Measurements from ENCODE around the gene KDM4C. TPM values are rescaled to one million over a fixed set of nuclear protein-coding genes. Genes with fewer than 3 reads are reported as not detected.
"Not testable (repeated sequence)": the region's sequence is repeated elsewhere in the genome, so short reads cannot be mapped to it uniquely, and the experiment has no call there.

KDM4C gene
- total RNA-seq, 1 experiment from 2014 or later: 7.1 TPM

- CTCF ChIA-PET: interaction anchor here (0.6 kb wide), 1 partner anchor 206 kb away, joined by 14 read pairs; no protein-coding TSS in a partner anchor
- no peak for TF ChIP-seq CTCF (IDR thresholded peaks at IDR 0.05)
- ATAC-seq (no peak), DNase-seq (ENCODE audit: low read depth, low spot score) (no peak)
- H3K36me3 ChIP-seq (ENCODE audit: control insufficient read depth, insufficient read depth, low read length): no peaks in the 10 kb centered on the region
- intact Hi-C loops (cut with micrococcal nuclease; ENCODE audit: unreplicated experiment) (no loop called here), in situ Hi-C loops (cut with HindIII; ENCODE audit: low pct_unique_long_range_greater_than_20kb, low sequenced_read_pairs) (no loop called here)
- no peaks in the 10 kb centered on the region for H3K9me3 ChIP-seq (ENCODE audit: control insufficient read depth, insufficient read depth, low read depth, low read length)
- no peaks in the 10 kb centered on the region for H3K4me1 ChIP-seq (ENCODE audit: control insufficient read depth, insufficient read depth, low read length)
- no peak overlapping the region for H3K27ac ChIP-seq (ENCODE audit: low read length)
- H3K4me3 ChIP-seq (ENCODE audit: low read depth in 2 of 2, low read length in 2 of 2): no peak overlapping the region
- no peaks in the 10 kb centered on the region for H3K27me3 ChIP-seq (ENCODE audit: control insufficient read depth, insufficient read depth, low read length)
- BruUV-seq (replicated peaks): no TSS peak
- POLR2A ChIA-PET: no interaction called here
These were observed 270.2 kb downstream of the KDM4C start for GRCh38 chr9:7027996-7028395.

DNA sequence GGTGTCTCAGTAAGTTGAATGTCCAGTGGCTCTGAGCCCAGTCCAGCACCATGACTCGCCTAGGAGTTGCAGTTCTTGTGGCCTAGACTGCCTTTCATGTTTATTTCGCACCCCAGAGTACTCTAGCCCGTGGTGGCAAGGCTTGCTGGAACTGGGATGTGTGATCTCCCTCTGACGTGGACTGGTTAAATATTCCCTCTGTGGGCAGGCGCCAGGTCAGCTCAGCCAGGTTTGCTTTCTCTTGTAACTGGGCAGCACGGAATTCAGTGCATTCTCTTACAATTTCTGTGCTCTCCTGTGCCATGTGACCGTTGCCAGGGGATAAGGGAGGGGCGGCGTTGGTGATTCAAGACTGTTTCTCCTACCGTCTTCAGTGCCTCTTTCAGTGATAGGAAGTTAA lies 270.8 kb downstream of the KDM4C start:
- H3K36me3 ChIP-seq (ENCODE audit: control insufficient read depth, insufficient read depth, low read length): no peaks in the 10 kb centered on the region
- POLR2A ChIA-PET: no interaction called here
- intact Hi-C loops (cut with micrococcal nuclease; ENCODE audit: unreplicated experiment) (no loop called here), in situ Hi-C loops (cut with HindIII; ENCODE audit: low pct_unique_long_range_greater_than_20kb, low sequenced_read_pairs) (no loop called here)
- ATAC-seq (no peak), DNase-seq (ENCODE audit: low read depth, low spot score) (no peak)
- TF ChIP-seq SIN3A (IDR thresholded peaks at IDR 0.05; ENCODE audit: borderline replicate concordance, insufficient read depth, low read depth, low read length): no peak
- TF ChIP-seq POLR2AphosphoS5 (IDR thresholded peaks at IDR 0.05; ENCODE audit: low read depth, low read length): no peak
- no peak for TF ChIP-seq TCF7L2 (IDR thresholded peaks at IDR 0.05; ENCODE audit: low read depth, low read length)
- no peak for TF ChIP-seq CTCF (IDR thresholded peaks at IDR 0.05)
- no peak for TF ChIP-seq REST (IDR thresholded peaks at IDR 0.05; ENCODE audit: insufficient read depth in 1 of 2, low read depth in 2 of 2, low read length in 1 of 2)
- no TSS peak for BruUV-seq (replicated peaks)
- no peaks in the 10 kb centered on the region for H3K4me1 ChIP-seq (ENCODE audit: control insufficient read depth, insufficient read depth, low read length)
- H3K9me3 ChIP-seq (ENCODE audit: control insufficient read depth, insufficient read depth, low read depth, low read length): no peaks in the 10 kb centered on the region
- CTCF ChIA-PET: interaction anchor here (0.6 kb wide), 1 partner anchor 205 kb away, joined by 14 read pairs; no protein-coding TSS in a partner anchor
- no peak overlapping the region for H3K27ac ChIP-seq (ENCODE audit: low read length)
- H3K4me3 ChIP-seq (ENCODE audit: low read depth in 2 of 2, low read length in 2 of 2): no peak overlapping the region
- no peaks in the 10 kb centered on the region for H3K27me3 ChIP-seq (ENCODE audit: control insufficient read depth, insufficient read depth, low read length)

GRCh38 chr9:7030943-7031342 lies 273.2 kb downstream of the KDM4C start:
- H3K27me3 ChIP-seq (ENCODE audit: control insufficient read depth, insufficient read depth, low read length); CTCF ChIA-PET; H3K36me3 ChIP-seq (ENCODE audit: control insufficient read depth, insufficient read depth, low read length); DNase-seq (ENCODE audit: low read depth, low spot score); BruUV-seq (replicated peaks); POLR2A ChIA-PET; intact Hi-C loops (cut with micrococcal nuclease; ENCODE audit: unreplicated experiment); H3K27ac ChIP-seq (ENCODE audit: low read length); H3K4me1 ChIP-seq (ENCODE audit: control insufficient read depth, insufficient read depth, low read length); in situ Hi-C loops (cut with HindIII; ENCODE audit: low pct_unique_long_range_greater_than_20kb, low sequenced_read_pairs); H3K9me3 ChIP-seq (ENCODE audit: control insufficient read depth, insufficient read depth, low read depth, low read length); H3K4me3 ChIP-seq (ENCODE audit: low read depth in 2 of 2, low read length in 2 of 2); ATAC-seq: not testable (repeated sequence)
